ENCODE data around the gene NXN. TPM values are rescaled to one million over a fixed set of nuclear protein-coding genes. Genes with fewer than 3 reads are reported as not detected.
"Not testable (repeated sequence)": the region's sequence is repeated elsewhere in the genome, so short reads cannot be mapped to it uniquely, and the experiment has no call there.

The NXN gene
- total and polyA plus RNA-seq, 5 donors: 11.6 to 21.8 (median 15.2) TPM

- DNase-seq (no peak), ATAC-seq (no peak)
- intact Hi-C loops (cut with DNase I): no loop called here
- 92% methylated on average over 11 of the region's 11 CpGs for WGBS
- no peaks in the 10 kb centered on the region for H3K4me1 ChIP-seq (ENCODE audit: control insufficient read depth, insufficient read depth, low read length)
- no peaks in the 10 kb centered on the region for H3K9me3 ChIP-seq (ENCODE audit: control insufficient read depth, low read length)
- H3K4me3 ChIP-seq (ENCODE audit: low read length): no peak overlapping the region
- no peaks in the 10 kb centered on the region for H3K27me3 ChIP-seq (ENCODE audit: control insufficient read depth, insufficient read depth)
- no peak overlapping the region for H3K27ac ChIP-seq (ENCODE audit: low read length)
Measured at GRCh38 chr17:838486-838885, 141.1 kb downstream of the NXN start.

DNA sequence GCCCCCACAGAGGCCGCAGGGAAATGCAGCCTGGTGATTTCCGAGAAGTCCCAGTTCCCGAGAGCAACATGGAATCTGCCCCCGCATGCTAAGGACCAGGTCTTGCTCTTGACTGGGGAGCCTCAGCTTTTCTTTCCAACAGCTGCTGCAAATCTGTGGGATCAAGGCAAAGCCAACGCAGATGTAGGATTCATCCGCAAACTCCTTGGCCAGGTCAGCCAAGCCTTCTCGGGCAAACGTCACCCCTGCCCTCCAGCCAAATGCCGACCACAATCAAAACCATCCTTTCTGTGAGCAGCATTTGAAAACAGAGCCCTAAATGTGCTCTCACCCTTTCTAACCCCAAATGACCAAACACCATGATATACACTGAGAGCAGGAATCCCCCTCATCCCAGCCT, 143.4 kb downstream of the NXN start:
- H3K4me3 ChIP-seq (ENCODE audit: low read length): no peak overlapping the region
- H3K27ac ChIP-seq (ENCODE audit: low read length): no peak overlapping the region
- no peaks in the 10 kb centered on the region for H3K4me1 ChIP-seq (ENCODE audit: control insufficient read depth, insufficient read depth, low read length)
- intact Hi-C loops (cut with DNase I): no loop called here
- H3K27me3 ChIP-seq (ENCODE audit: control insufficient read depth, insufficient read depth): no peaks in the 10 kb centered on the region
- WGBS: 75% methylated on average over 9 of the region's 9 CpGs
- no peak for DNase-seq
- no peak for ATAC-seq
- no peaks in the 10 kb centered on the region for H3K9me3 ChIP-seq (ENCODE audit: control insufficient read depth, low read length)

DNA sequence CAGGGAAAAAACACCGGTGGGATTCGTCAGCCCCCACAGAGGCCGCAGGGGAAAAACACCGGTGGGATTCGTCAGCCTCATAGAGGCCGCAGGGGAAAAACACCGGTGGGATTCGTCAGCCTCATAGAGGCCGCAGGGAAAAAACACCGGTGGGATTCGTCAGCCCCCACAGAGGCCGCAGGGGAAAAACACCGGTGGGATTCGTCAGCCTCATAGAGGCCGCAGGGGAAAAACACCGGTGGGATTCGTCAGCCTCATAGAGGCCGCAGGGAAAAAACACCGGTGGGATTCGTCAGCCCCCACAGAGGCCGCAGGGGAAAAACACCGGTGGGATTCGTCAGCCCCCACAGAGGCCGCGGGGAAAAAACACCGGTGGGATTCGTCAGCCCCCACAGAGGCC, 143.9 kb downstream of the NXN start:
- H3K27me3 ChIP-seq (ENCODE audit: control insufficient read depth, insufficient read depth); DNase-seq; H3K4me3 ChIP-seq (ENCODE audit: low read length); H3K9me3 ChIP-seq (ENCODE audit: control insufficient read depth, low read length); H3K27ac ChIP-seq (ENCODE audit: low read length); ATAC-seq; intact Hi-C loops (cut with DNase I); H3K4me1 ChIP-seq (ENCODE audit: control insufficient read depth, insufficient read depth, low read length): not testable (repeated sequence)
- 88% methylated on average over 12 of the region's 27 CpGs for WGBS

DNA sequence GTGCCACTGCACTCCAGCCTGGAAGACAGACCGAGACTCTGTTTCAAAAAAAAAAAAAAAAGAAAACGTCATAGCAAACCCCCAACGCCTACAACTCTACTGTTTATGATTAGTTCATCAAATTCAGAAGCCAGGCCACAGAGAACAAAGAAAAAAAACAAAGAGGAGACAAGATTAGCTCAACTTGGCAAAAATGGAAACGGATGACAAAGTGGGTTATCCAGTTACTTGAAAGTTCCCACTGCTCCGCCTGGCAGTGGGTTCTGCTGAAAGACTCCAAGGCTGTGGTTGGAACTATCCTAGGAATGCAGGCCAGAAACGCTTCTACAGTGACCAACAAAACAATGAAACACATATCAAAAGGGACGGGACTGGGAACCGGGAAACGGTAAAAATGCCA, 144.3 kb downstream of the NXN start:
- Histone ChIP-seq H3K4me3 (ENCODE audit: low read length) (no peak overlapping the region), H3K27me3 (ENCODE audit: control insufficient read depth, insufficient read depth) (no peaks in the 10 kb centered on the region), H3K27ac (ENCODE audit: low read length) (no peak overlapping the region), H3K9me3 (ENCODE audit: control insufficient read depth, low read length) (no peaks in the 10 kb centered on the region), H3K4me1 (ENCODE audit: control insufficient read depth, insufficient read depth, low read length) (no peaks in the 10 kb centered on the region)
- DNase-seq (no peak), ATAC-seq (peak; percentile 63 to 69)
- intact Hi-C loops (cut with DNase I): no loop called here
- WGBS: 35% methylated on average over 9 of the region's 9 CpGs

- H3K9me3 ChIP-seq (ENCODE audit: control insufficient read depth, low read length): no peaks in the 10 kb centered on the region
- no peak for DNase-seq
- 97% methylated on average over 6 of the region's 6 CpGs for WGBS
- H3K27me3 ChIP-seq (ENCODE audit: control insufficient read depth, insufficient read depth): no peaks in the 10 kb centered on the region
- no peaks in the 10 kb centered on the region for H3K4me1 ChIP-seq (ENCODE audit: control insufficient read depth, insufficient read depth, low read length)
- no peak overlapping the region for H3K4me3 ChIP-seq (ENCODE audit: low read length)
- intact Hi-C loops (cut with DNase I): no loop called here
- ATAC-seq: no peak
- H3K27ac ChIP-seq (ENCODE audit: low read length): no peak overlapping the region
Measured at GRCh38 chr17:834136-834535, 145.4 kb downstream of the NXN start.

GRCh38 chr17:830950-831349, 148.6 kb downstream of the NXN start:
- Histone ChIP-seq H3K9me3 (ENCODE audit: control insufficient read depth, low read length) (no peaks in the 10 kb centered on the region), H3K27ac (ENCODE audit: low read length) (no peak overlapping the region), H3K27me3 (ENCODE audit: control insufficient read depth, insufficient read depth) (no peaks in the 10 kb centered on the region), H3K4me1 (ENCODE audit: control insufficient read depth, insufficient read depth, low read length) (no peaks in the 10 kb centered on the region), H3K4me3 (ENCODE audit: low read length) (no peak overlapping the region)
- no peak for ATAC-seq
- 83% methylated on average over 7 of the region's 7 CpGs for whole genome bisulfite sequencing
- intact Hi-C loops (cut with DNase I): no loop called here
- no peak for DNase-seq

GRCh38 chr17:830381-830780, 149.2 kb downstream of the NXN start:
- H3K4me3 ChIP-seq (ENCODE audit: low read length): no peak overlapping the region
- H3K27ac ChIP-seq (ENCODE audit: low read length): no peak overlapping the region
- H3K4me1 ChIP-seq (ENCODE audit: control insufficient read depth, insufficient read depth, low read length): no peaks in the 10 kb centered on the region
- no peaks in the 10 kb centered on the region for H3K9me3 ChIP-seq (ENCODE audit: control insufficient read depth, low read length)
- 80% methylated on average over 19 of the region's 19 CpGs for WGBS
- no peak for ATAC-seq
- H3K27me3 ChIP-seq (ENCODE audit: control insufficient read depth, insufficient read depth): no peaks in the 10 kb centered on the region
- DNase-seq: no peak
- intact Hi-C loops (cut with DNase I): no loop called here

DNA sequence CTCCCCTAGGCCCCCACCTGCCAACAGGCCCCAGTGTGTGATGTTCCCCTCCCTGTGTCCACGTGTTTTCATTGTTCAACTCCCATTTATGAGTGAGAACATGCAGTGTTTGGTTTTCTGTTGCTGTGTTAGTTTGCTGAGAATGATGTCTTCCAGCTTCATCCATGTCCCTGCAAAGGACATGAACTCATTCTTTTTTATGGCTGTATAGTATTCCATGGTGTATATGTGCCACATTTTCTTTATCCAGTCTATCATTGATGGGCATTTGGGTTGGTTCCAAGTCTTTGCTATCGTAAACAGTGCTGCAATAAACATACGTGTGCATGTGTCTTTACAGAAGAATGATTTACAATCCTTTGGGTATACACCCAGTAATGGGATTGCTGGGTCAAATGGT, 150.0 kb downstream of the NXN start:
- intact Hi-C loops (cut with DNase I); DNase-seq; H3K4me1 ChIP-seq (ENCODE audit: control insufficient read depth, insufficient read depth, low read length); H3K4me3 ChIP-seq (ENCODE audit: low read length); H3K27me3 ChIP-seq (ENCODE audit: control insufficient read depth, insufficient read depth); H3K27ac ChIP-seq (ENCODE audit: low read length); ATAC-seq; H3K9me3 ChIP-seq (ENCODE audit: control insufficient read depth, low read length): not testable (repeated sequence)
- WGBS: 95% methylated on average over 3 of the region's 3 CpGs

DNA sequence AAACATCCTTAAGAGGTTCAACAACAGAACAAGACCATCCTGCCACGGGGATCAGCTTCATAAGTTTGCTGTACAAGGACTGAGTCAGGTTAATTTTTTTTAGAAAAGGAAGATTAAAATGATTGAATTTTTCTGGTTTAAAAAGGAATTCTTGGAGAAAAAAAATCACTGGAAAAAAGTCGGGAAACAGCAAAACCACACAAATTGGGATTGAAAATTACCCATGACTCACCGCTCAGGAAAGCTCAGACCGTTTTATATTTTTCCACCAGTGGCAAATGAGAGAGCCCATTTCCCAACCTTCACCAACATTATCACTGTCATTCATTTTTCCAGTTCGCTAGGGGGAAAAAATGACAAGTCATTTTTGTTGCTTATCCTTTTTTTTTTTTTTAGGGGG, 150.8 kb downstream of the NXN start:
- intact Hi-C loops (cut with DNase I): no loop called here
- WGBS: 89% methylated on average over 5 of the region's 5 CpGs

GRCh38 chr17:826778-827177, 152.8 kb downstream of the NXN start:
- no peaks in the 10 kb centered on the region for H3K9me3 ChIP-seq (ENCODE audit: control insufficient read depth, low read length)
- DNase-seq (peak in 1 of 3 donors; percentile 49), ATAC-seq (no peak)
- H3K27ac ChIP-seq (ENCODE audit: low read length): no peak overlapping the region
- 93% methylated on average over 21 of the region's 21 CpGs for WGBS
- no peak overlapping the region for H3K4me3 ChIP-seq (ENCODE audit: low read length)
- H3K27me3 ChIP-seq (ENCODE audit: control insufficient read depth, insufficient read depth): no peaks in the 10 kb centered on the region
- H3K4me1 ChIP-seq (ENCODE audit: control insufficient read depth, insufficient read depth, low read length): no peaks in the 10 kb centered on the region
- intact Hi-C loops (cut with DNase I): no loop called here

More for the DNA sequence above, 150.8 kb downstream of the NXN start:
- Histone ChIP-seq H3K9me3 (ENCODE audit: control insufficient read depth, low read length) (no peaks in the 10 kb centered on the region), H3K27ac (ENCODE audit: low read length) (no peak overlapping the region), H3K4me1 (ENCODE audit: control insufficient read depth, insufficient read depth, low read length) (no peaks in the 10 kb centered on the region), H3K27me3 (ENCODE audit: control insufficient read depth, insufficient read depth) (no peaks in the 10 kb centered on the region), H3K4me3 (ENCODE audit: low read length) (no peak overlapping the region)
- ATAC-seq (no peak), DNase-seq (no peak)

- ATAC-seq: peak in 1 of 2 donors; percentile 46
- Histone ChIP-seq H3K4me1 (ENCODE audit: control insufficient read depth, insufficient read depth, low read length) (no peaks in the 10 kb centered on the region), H3K9me3 (ENCODE audit: control insufficient read depth, low read length) (no peaks in the 10 kb centered on the region), H3K4me3 (ENCODE audit: low read length) (no peak overlapping the region), H3K27ac (ENCODE audit: low read length) (no peak overlapping the region), H3K27me3 (ENCODE audit: control insufficient read depth, insufficient read depth) (no peaks in the 10 kb centered on the region)
- 78% methylated on average over 17 of the region's 17 CpGs for WGBS
- intact Hi-C loops (cut with DNase I): no loop called here
- peak in 1 of 3 donors; percentile 16 for DNase-seq
Measured at GRCh38 chr17:825216-825615, 154.4 kb downstream of the NXN start.

DNA sequence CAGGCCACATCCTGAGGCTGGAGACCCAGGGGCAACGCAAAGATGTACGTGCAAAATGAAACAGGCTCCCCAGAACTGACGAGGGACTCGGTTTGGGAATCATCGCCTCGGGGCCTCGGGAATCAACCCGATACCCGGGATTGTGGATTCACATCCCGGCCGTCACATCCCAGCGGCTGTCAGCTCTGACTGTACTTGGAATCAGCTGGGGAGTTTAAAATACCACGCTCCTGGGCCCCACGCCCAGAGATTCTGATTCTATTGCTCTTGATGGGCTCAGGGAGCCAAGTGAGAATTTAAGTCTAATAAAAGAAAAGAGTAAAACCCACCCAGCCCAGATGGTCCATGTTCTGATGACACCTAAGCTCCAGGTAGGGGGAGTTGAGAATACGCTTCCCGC, 155.2 kb downstream of the NXN start:
- 89% methylated on average over 16 of the region's 16 CpGs for WGBS
- Histone ChIP-seq H3K4me3 (ENCODE audit: low read length) (no peak overlapping the region), H3K9me3 (ENCODE audit: control insufficient read depth, low read length) (no peaks in the 10 kb centered on the region), H3K4me1 (ENCODE audit: control insufficient read depth, insufficient read depth, low read length) (no peaks in the 10 kb centered on the region), H3K27ac (ENCODE audit: low read length) (no peak overlapping the region), H3K27me3 (ENCODE audit: control insufficient read depth, insufficient read depth) (no peaks in the 10 kb centered on the region)
- intact Hi-C loops (cut with DNase I): no loop called here
- ATAC-seq (no peak), DNase-seq (peak in 1 of 3 donors; percentile 50)

Measured in right cardiac atrium (tissue), 5 donors.